SK-N-SH (cell line): ENCODE data around the gene FCSK. TPM values are rescaled to one million over a fixed set of nuclear protein-coding genes. Genes with fewer than 3 reads are reported as not detected.

Experiments used
- CTCF ChIA-PET: fragments of 300-600, 350-600 bp; formaldehyde crosslinking; extraction: SDS; loops from one replicate; lab custom pipeline; 2021; lab: Yijun Ruan, JAX
- POLR2A ChIA-PET: fragments of 350-600 bp; sonication (Branson Sonifier 250); formaldehyde crosslinking; extraction: SDS; loops from one replicate; lab custom pipeline; 2020; ENCODE audit warnings: antibody characterized with exemption, inconsistent platforms; lab: Yijun Ruan, JAX
- DNase-seq: peaks from one replicate; pipeline ENCODE4 v3.0.0; 2012
- H2AFZ ChIP-seq: fragments of 200-600 bp; sonication (generic); 2 replicates; pipeline ENCODE4 v1.8.1; 2016; ENCODE audit warnings: antibody characterized with exemption, mild to moderate bottlenecking, low read depth
- H3F3A ChIP-seq: fragments of 200-600 bp; sonication (generic); replicated peaks from 2 replicates; pipeline ENCODE3; 2016; ENCODE audit warnings: antibody characterized with exemption, mild to moderate bottlenecking; ENCODE audit not compliant: insufficient read depth
- H3K27ac ChIP-seq, 2 experiments: fragments of 200-500 bp in 1 of 2; fragments of 200-600 bp in 1 of 2; sonication (Bioruptor generic) in 1 of 2; sonication (generic), shearing (Covaris generic) in 1 of 2; 2 replicates each; pipeline versions ENCODE4 v1.5.1 to v1.6.1; 2014 to 2016; ENCODE audit warnings: low read depth in 2 of 2, inconsistent platforms in 1 of 2, low read length in 1 of 2, mild to moderate bottlenecking in 1 of 2, mixed read lengths in 1 of 2
- H3K27me3 ChIP-seq: fragments of 200-600 bp; sonication (generic), shearing (Covaris generic); 2 replicates; pipeline ENCODE4 v1.6.1; 2016; ENCODE audit warnings: mixed run types; ENCODE audit not compliant: insufficient read depth
- H3K36me3 ChIP-seq, 2 experiments: fragments of 200-500 bp in 1 of 2; fragments of 200-600 bp in 1 of 2; sonication (Bioruptor generic) in 1 of 2; sonication (generic) in 1 of 2; replicated peaks in 1 of 2; 2 replicates each; pipeline versions ENCODE3 to v1.5.1; 2014 to 2016; ENCODE audit warnings: low read length in 1 of 2, mild to moderate bottlenecking in 1 of 2; ENCODE audit not compliant: insufficient read depth in 2 of 2, control insufficient read depth in 1 of 2
- H3K4me1 ChIP-seq, 2 experiments: fragments of 200-500 bp in 1 of 2; fragments of 200-600 bp in 1 of 2; sonication (Bioruptor generic) in 1 of 2; sonication (generic), shearing (Covaris generic) in 1 of 2; 2 replicates each; pipeline versions ENCODE4 v1.5.1 to v1.6.1; 2014 to 2016; ENCODE audit warnings: low read depth in 1 of 2, low read length in 1 of 2, mixed run types in 1 of 2; ENCODE audit not compliant: insufficient read depth in 2 of 2, control insufficient read depth in 1 of 2
- H3K4me2 ChIP-seq: fragments of 200-600 bp; sonication (generic), shearing (Covaris generic); 2 replicates; pipeline ENCODE4 v1.6.1; 2017; ENCODE audit warnings: mixed run types
- H3K4me3 ChIP-seq, 2 experiments: fragments of 200-500 bp in 1 of 2; fragments of 200-600 bp in 1 of 2; sonication (Bioruptor generic) in 1 of 2; sonication (generic), shearing (Covaris generic) in 1 of 2; 2 replicates each; pipeline versions ENCODE4 v1.5.1 to v1.8.1; 2014 to 2016; ENCODE audit warnings: low read depth in 2 of 2, inconsistent platforms in 1 of 2, low read length in 1 of 2, mild to moderate bottlenecking in 1 of 2, mixed read lengths in 1 of 2, moderate library complexity in 1 of 2
- H3K79me2 ChIP-seq: fragments of 200-600 bp; sonication (generic); 2 replicates; pipeline ENCODE4 v1.8.1; 2017; ENCODE audit warnings: mild to moderate bottlenecking; ENCODE audit not compliant: insufficient read depth
- H3K9ac ChIP-seq: fragments of 200-600 bp; sonication (generic); 2 replicates; pipeline ENCODE4 v1.6.1; 2017; ENCODE audit warnings: mixed run types
- H3K9me2 ChIP-seq: fragments of 200-600 bp; sonication (generic); 2 replicates; pipeline ENCODE4 v1.6.1; 2017; ENCODE audit warnings: mixed run types
- H3K9me3 ChIP-seq: fragments of 200-600 bp; sonication (generic); 2 replicates; pipeline ENCODE4 v1.6.1; 2017; ENCODE audit warnings: mixed run types, mild to moderate bottlenecking, moderate library complexity
- H4K20me1 ChIP-seq: fragments of 200-600 bp; sonication (generic); 2 replicates; pipeline ENCODE4 v1.6.1; 2017; ENCODE audit warnings: mild to moderate bottlenecking, mixed run types; ENCODE audit not compliant: insufficient read depth
- EP300 ChIP-seq, 2 experiments: IDR thresholded peaks; 2 replicates each; pipeline versions ENCODE4 v1.4.0 to v1.6.1; 2012; ENCODE audit warnings: borderline replicate concordance in 1 of 2, low read depth in 1 of 2, low read length in 1 of 2
- FOXM1 ChIP-seq: IDR thresholded peaks from 2 replicates; pipeline ENCODE4 v1.4.0; 2012; ENCODE audit warnings: low read depth, mild to moderate bottlenecking
- MEF2A ChIP-seq: IDR thresholded peaks from 2 replicates; pipeline ENCODE4 v1.4.0; 2012; ENCODE audit warnings: low read depth, borderline replicate concordance
- MXI1 ChIP-seq: IDR thresholded peaks from 2 replicates; pipeline ENCODE4 v1.6.1; 2012; ENCODE audit warnings: mild to moderate bottlenecking, low read depth, low read length, improper control_type of control experiment
- NFIC ChIP-seq: IDR thresholded peaks from 2 replicates; pipeline ENCODE4 v1.4.0; 2012; ENCODE audit warnings: borderline replicate concordance
- RAD21 ChIP-seq: IDR thresholded peaks from 2 replicates; pipeline ENCODE4 v1.6.1; 2012; ENCODE audit warnings: mild to moderate bottlenecking, low read length
- REST ChIP-seq: IDR thresholded peaks from 2 replicates; pipeline ENCODE4 v1.6.1; 2012; ENCODE audit warnings: mild to moderate bottlenecking, low read depth, low read length, moderate library complexity
- SMC3 ChIP-seq: IDR thresholded peaks from 2 replicates; pipeline ENCODE4 v1.6.1; 2012; ENCODE audit warnings: low read depth, low read length, improper control_type of control experiment
- USF1 ChIP-seq: IDR thresholded peaks from 2 replicates; pipeline ENCODE4 v1.4.0; 2012; ENCODE audit warnings: low read depth, borderline replicate concordance
- YY1 ChIP-seq: IDR thresholded peaks from 2 replicates; pipeline ENCODE4 v1.4.0; 2012; ENCODE audit warnings: low read depth, mild to moderate bottlenecking
- WGBS: methylation state at CpG from one replicate; pipeline ENCODE4 v1.1.6; 2017; ENCODE audit warnings: low lambda C conversion rate; 5-methylcytosine and 5-hydroxymethylcytosine counted together
- polyA plus RNA-seq, 3 experiments: library from polyadenylated mRNA; depleted of rRNA; stranded (reverse); fragments of >200 nt; gene quantifications; 2 replicates each; pipeline ENCODE4 v1.2.3, GENCODE V29; 2012
- TF ChIP-seq, protein P1 (sequence below): IDR thresholded peaks from 2 replicates; pipeline ENCODE4 v1.4.0; 2012; ENCODE audit warnings: low read depth
- TF ChIP-seq, protein P2 (sequence below): fragments of 200-600 bp; sonication (generic); IDR thresholded peaks from 2 replicates; pipeline ENCODE4 v1.6.1; 2017; ENCODE audit warnings: antibody characterized with exemption, mild to moderate bottlenecking, moderate library complexity

Gene FCSK
- polyA plus RNA-seq, 1 of the 3 experiments (the other 2 are of a cell fraction), result 9.7 TPM

- Histone ChIP-seq H3K79me2 (peaks cover 5% of the 10 kb centered on the region; the same call in 1 of the 2 replicates), H3K4me2 (peak overlapping the region; percentile 95), H3K9me3 (no peaks in the 10 kb centered on the region), H3K4me1 (peaks cover 0 to 3% of the 10 kb centered on the region in 2 experiments; a peak in 1 of 4 replicates), H4K20me1 (no peaks in the 10 kb centered on the region), H3K9ac (peak overlapping the region; percentile 99), H3K4me3 (peak overlapping the region; percentile 79 to 99), H3F3A (no peaks in the 10 kb centered on the region), H3K27me3 (no peaks in the 10 kb centered on the region), H3K9me2 (no peaks in the 10 kb centered on the region), H3K27ac (peak overlapping the region; percentile 88 to 96), H2AFZ (peak overlapping the region; percentile 100), H3K36me3 (no peaks in the 10 kb centered on the region)
- DNase-seq, result peak; percentile 64
- WGBS, result 0% methylated on average over 8 of the region's 8 CpGs
- CTCF ChIA-PET, result interaction anchor here (0.6 to 2.7 kb wide), 13 partner anchors 10 to 107 kb away, joined by 3 to 14 read pairs (median 3); partner anchors contain the start of gene DDX19A
- TF ChIP-seq, protein P1, sequence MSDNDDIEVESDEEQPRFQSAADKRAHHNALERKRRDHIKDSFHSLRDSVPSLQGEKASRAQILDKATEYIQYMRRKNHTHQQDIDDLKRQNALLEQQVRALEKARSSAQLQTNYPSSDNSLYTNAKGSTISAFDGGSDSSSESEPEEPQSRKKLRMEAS, result peak; percentile 44; the same call in 1 of the 2 replicates
- TF ChIP-seq YY1 (0 out of 2 replicates have a peak, but pooled peaks have one; percentile 42), MEF2A (no peak; the same call in 1 of the 2 replicates), USF1 (peak; percentile 72; the same call in 1 of the 2 replicates), RAD21 (no peak), MXI1 (peak; percentile 95)
- POLR2A ChIA-PET, result interaction anchor here (0.6 to 2.1 kb wide), 5 partner anchors 14 to 81 kb away, joined by 3 to 9 read pairs (median 5); no protein-coding TSS in a partner anchor
Measured at GRCh38 chr16:70453892-70454221, 538 bp upstream of the FCSK start.

GRCh38 chr16:70455910-70456309 is 1.5 kb downstream of the FCSK start:
- no peak overlapping the region for H3K4me3 ChIP-seq
- no peaks in the 10 kb centered on the region for H3K36me3 ChIP-seq
- H2AFZ ChIP-seq, result no peak overlapping the region
- POLR2A ChIA-PET, result interaction anchor here (1.1 to 2.0 kb wide), 2 partner anchors 75 to 77 kb away, joined by 5 read pairs; no protein-coding TSS in a partner anchor
- H3K79me2 ChIP-seq, result peaks cover 5% of the 10 kb centered on the region; the same call in 1 of the 2 replicates
- H3K27ac ChIP-seq, result no peak overlapping the region
- no peaks in the 10 kb centered on the region for H3K9me2 ChIP-seq
- TF ChIP-seq EP300 (IDR thresholded peaks at IDR 0.05; ENCODE audit: borderline replicate concordance in 1 of 2, low read depth in 1 of 2, low read length in 1 of 2), result no peak
- TF ChIP-seq REST, result no peak
- TF ChIP-seq NFIC, result no peak
- no peak for TF ChIP-seq SMC3
- TF ChIP-seq FOXM1, result no peak
- TF ChIP-seq, protein P2, sequence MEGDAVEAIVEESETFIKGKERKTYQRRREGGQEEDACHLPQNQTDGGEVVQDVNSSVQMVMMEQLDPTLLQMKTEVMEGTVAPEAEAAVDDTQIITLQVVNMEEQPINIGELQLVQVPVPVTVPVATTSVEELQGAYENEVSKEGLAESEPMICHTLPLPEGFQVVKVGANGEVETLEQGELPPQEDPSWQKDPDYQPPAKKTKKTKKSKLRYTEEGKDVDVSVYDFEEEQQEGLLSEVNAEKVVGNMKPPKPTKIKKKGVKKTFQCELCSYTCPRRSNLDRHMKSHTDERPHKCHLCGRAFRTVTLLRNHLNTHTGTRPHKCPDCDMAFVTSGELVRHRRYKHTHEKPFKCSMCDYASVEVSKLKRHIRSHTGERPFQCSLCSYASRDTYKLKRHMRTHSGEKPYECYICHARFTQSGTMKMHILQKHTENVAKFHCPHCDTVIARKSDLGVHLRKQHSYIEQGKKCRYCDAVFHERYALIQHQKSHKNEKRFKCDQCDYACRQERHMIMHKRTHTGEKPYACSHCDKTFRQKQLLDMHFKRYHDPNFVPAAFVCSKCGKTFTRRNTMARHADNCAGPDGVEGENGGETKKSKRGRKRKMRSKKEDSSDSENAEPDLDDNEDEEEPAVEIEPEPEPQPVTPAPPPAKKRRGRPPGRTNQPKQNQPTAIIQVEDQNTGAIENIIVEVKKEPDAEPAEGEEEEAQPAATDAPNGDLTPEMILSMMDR, result 0 out of 2 replicates have a peak, but pooled peaks have one; percentile 13
- H3K4me1 ChIP-seq, result peaks cover 0 to 7% of the 10 kb centered on the region in 2 experiments; a peak in 1 of 4 replicates
- CTCF ChIA-PET, result interaction anchor here (0.7 to 2.2 kb wide), 6 partner anchors 11 to 76 kb away, joined by 3 to 8 read pairs (median 4); no protein-coding TSS in a partner anchor
- H4K20me1 ChIP-seq, result no peaks in the 10 kb centered on the region
- H3K4me2 ChIP-seq, result peak overlapping the region; percentile 95; the same call in 1 of the 2 replicates
- DNase-seq, result no peak
- WGBS, result 94% methylated on average over 7 of the region's 7 CpGs
- H3F3A ChIP-seq, result no peaks in the 10 kb centered on the region
- no peaks in the 10 kb centered on the region for H3K27me3 ChIP-seq
- no peaks in the 10 kb centered on the region for H3K9me3 ChIP-seq
- no peak overlapping the region for H3K9ac ChIP-seq
